ENCODE results near the gene CCL28.

- no peak for TF ChIP-seq TARDBP (IDR thresholded peaks at IDR 0.05)
- TF ChIP-seq HDGF (IDR thresholded peaks at IDR 0.05; ENCODE audit: borderline replicate concordance), result no peak
- no peak for TF ChIP-seq ZNF384 (IDR thresholded peaks at IDR 0.05)
- no peak for TF ChIP-seq BHLHE40 (IDR thresholded peaks at IDR 0.05; ENCODE audit: borderline replicate concordance)
- no peak for TF ChIP-seq FOXK2 (IDR thresholded peaks at IDR 0.05)
- no peak for TF ChIP-seq LEF1 (IDR thresholded peaks at IDR 0.05; ENCODE audit: borderline replicate concordance)
- TF ChIP-seq SP1 (IDR thresholded peaks at IDR 0.05), result no peak
- no peak for TF ChIP-seq FOXM1 (IDR thresholded peaks at IDR 0.05; ENCODE audit: borderline replicate concordance)
- no peak for TF ChIP-seq ELF4 (IDR thresholded peaks at IDR 0.05)
These were observed 59.3 kb downstream of the CCL28 start for GRCh38 chr5:43352915-43353314.
